Activated CD4-positive, alpha-beta memory T cell treated with anti-CD3 and anti-CD28 coated beads for 36 hours (primary cell): ENCODE data around the gene SNAPC4. TPM values are rescaled to one million over a fixed set of nuclear protein-coding genes. Genes with fewer than 3 reads are reported as not detected.

Source experiments
- CTCF ChIA-PET: fragments of 350-600 bp; sonication (Branson Sonifier 250); formaldehyde crosslinking; loops from one replicate; lab custom pipeline; 2021; ENCODE audit warnings: antibody characterized with exemption, inconsistent platforms; lab: Charles Lee
- POLR2A ChIA-PET: fragments of 350-600 bp; sonication (Branson Sonifier 250); formaldehyde crosslinking; loops from one replicate; lab custom pipeline; 2021; ENCODE audit warnings: antibody characterized with exemption; lab: Charles Lee
- DNase-seq: peaks from one replicate; pipeline ENCODE4 v3.0.0-alpha.2; 2020
- H3K27ac Mint-ChIP-seq: one replicate; pipeline ENCODE4 v1.8.0; 2021; ENCODE audit warnings: mixed read lengths
- H3K27me3 Mint-ChIP-seq: one replicate; pipeline ENCODE4 v1.8.0; 2021; ENCODE audit warnings: mixed read lengths
- H3K36me3 Mint-ChIP-seq: one replicate; pipeline ENCODE4 v1.8.0; 2021; ENCODE audit warnings: mixed read lengths
- H3K4me1 Mint-ChIP-seq: one replicate; pipeline ENCODE4 v1.8.0; 2021; ENCODE audit warnings: low read depth, mixed read lengths
- H3K4me3 Mint-ChIP-seq: one replicate; pipeline ENCODE4 v1.8.0; 2021; ENCODE audit warnings: mild to moderate bottlenecking, mixed read lengths
- H3K9me3 Mint-ChIP-seq: one replicate; pipeline ENCODE4 v1.8.0; 2021; ENCODE audit warnings: mixed read lengths
- intact Hi-C: fragments of 100-400 bp; cut with micrococcal nuclease; formaldehyde crosslinking; loops from one replicate; pipeline ENCODE4 v1.15.1; 2023
- total RNA-seq, 2 experiments: library from RNA; stranded (reverse); gene quantifications; one replicate each; pipeline ENCODE4 v1.2.3, GENCODE V29; 2021

SNAPC4 gene
- total RNA-seq, 2 experiments from 2014 or later, result 13.9 to 14.3 TPM

DNA sequence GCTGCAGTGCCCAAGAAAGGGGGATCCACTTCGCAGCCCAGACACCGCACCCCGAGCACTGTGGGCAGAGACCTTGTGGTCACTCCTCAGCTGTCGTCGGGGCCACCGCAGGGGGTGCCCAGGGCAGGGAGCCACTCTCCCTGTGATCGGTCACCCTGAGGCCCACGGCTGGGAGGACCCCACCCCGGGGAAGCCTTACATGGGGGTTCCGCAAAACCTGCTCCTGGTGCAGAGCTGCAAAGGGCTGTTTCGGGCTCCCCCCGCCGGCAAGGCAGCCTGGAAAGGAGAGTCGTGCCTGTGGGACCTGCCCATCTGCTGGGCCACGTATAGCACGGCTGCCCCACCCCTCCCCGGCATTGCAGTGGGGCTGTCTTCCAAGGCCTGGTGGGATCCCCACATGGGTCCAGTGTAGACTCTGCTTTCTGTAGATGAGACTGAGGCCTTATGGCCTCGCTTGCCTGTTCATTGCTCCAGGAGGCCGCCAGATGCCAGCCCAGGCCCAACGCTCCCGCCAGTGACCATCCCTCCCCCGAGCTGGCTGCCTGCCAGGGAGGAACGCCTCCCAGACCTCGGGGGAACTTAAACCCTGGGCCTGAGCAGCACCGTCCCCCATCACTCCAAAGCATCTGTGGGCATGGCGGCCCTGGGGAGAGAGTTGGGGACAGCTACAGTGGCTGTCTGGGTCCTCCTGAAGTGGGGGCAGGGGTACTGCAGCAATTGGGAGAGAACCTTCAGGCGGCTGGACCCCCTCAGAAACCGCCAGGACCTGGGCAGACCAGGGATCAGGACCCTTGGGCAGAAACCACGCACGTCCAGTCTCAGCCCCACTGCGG lies 34.8 kb downstream of the SNAPC4 start:
- Mint-ChIP-seq H3K27me3 (no peaks in the 10 kb centered on the region), H3K9me3 (no peaks in the 10 kb centered on the region), H3K4me3 (no peak overlapping the region), H3K4me1 (peaks cover 9% of the 10 kb centered on the region), H3K27ac (no peak overlapping the region), H3K36me3 (no peaks in the 10 kb centered on the region)
- intact Hi-C loops, result no loop called here
- no peak for DNase-seq
- POLR2A ChIA-PET, result no interaction called here
- CTCF ChIA-PET, result interaction anchor here (1.3 to 2.4 kb wide), 2 partner anchors 35 to 74 kb away, joined by 3 to 12 read pairs; no protein-coding TSS in a partner anchor

DNA sequence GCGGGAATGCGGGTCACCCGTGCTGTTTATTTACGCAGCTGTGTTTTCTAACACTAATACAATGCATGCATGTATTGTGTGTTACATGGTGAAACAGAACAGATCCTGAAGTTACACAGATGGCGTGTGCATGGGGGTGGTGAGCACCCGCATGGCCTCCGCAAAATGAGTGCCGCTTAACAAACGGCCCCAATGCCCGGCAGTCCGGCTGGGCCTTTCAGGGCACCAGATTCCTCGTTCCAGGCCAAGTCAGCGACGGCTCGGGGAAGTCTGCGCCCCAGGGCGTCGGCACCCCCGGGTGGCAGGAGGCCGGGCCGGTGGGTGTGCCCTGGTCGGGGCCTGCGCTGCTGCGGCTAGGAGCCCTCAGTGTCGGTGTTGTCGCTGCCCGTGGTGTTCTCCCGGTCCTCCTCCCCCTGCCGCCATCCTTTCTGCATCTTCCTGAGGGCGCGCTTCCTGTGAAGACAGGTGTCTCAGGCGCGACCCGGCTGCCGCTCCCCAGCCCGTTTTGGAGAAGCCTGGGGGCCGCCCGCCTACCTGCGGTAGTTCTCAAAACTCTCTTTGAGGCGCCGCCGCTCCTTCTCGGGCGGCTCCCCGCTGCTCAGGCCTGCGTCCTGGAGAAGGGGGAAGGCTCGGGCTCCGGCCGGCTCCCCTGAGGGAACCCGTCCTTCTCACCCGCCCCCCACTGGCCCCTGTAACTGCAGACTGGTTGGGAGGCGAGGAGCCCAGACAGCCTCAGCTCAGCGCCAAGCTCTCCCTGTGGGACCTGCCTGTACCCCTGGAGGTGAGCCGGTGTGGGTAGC lies 35.8 kb downstream of the SNAPC4 start:
- Mint-ChIP-seq H3K4me1 (peaks cover 9% of the 10 kb centered on the region), H3K9me3 (no peaks in the 10 kb centered on the region), H3K27me3 (no peaks in the 10 kb centered on the region), H3K4me3 (peak overlapping the region; percentile 32), H3K36me3 (no peaks in the 10 kb centered on the region), H3K27ac (no peak overlapping the region)
- intact Hi-C loops, result loop anchor here (1.0 to 2.0 kb wide), 4 partner anchors 39 to 119 kb away; partner anchors contain the start of genes ENTR1, INPP5E, PMPCA and SEC16A
- POLR2A ChIA-PET, result interaction anchor here (1.1 to 1.6 kb wide), 10 partner anchors 10 to 255 kb away, joined by 3 to 5 read pairs (median 4); partner anchors contain the start of genes ENTR1, GPSM1 and PMPCA
- CTCF ChIA-PET, result interaction anchor here (0.6 to 2.4 kb wide), 19 partner anchors 10 to 403 kb away, joined by 3 to 13 read pairs (median 3); partner anchors contain the start of genes SNAPC4 and UBAC1
- DNase-seq, result no peak

DNA sequence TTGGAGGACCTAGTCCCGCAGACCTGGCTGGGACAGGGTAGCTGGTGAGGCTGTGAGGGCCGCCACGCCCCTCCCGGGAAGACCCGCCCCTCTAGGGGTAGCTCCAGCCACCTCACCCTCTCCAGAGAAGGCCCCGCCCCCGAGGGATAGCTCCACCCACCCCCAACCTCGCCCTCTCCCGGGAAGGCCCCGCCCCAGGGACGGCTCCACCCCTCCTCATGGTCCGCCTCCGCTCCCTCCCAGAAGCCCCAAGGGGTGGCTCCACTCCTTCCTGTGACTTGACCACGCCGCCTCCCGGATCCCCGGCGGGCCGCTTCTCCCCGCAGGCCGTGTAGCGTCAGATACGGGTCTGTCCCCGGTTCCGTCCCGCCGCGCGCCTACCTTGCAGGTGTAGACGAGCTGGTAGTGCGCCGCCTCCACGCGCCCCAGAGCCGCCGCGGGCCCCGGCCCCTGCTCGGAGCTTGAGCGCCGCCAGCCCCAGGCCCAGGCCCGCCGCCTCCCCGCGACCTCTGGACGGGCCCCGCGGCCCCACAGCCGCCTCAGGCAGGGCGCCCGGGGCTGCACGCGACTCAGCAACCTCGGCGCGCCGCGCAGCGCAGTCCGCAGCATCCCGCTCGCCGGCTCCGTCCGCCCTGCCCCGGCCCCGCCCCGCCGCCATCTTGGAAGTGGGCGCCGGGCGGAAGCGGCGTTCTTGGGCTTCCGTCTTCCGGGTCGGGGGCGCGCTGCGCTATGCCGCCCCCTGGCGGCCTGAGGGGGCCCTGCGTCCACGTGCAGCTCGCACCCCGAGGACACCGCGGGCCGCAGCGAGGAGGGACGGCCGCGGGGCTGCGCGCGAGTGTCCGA lies 36.6 kb downstream of the SNAPC4 start, which contains the start of gene DNLZ:
TSS of gene DNLZ (minus strand) at position 639 of the 843 bp plus-strand sequence. CDS start at position 609, 30 bp downstream.
- POLR2A ChIA-PET, result interaction anchor here (0.8 to 1.6 kb wide), 12 partner anchors 9 to 254 kb away, joined by 3 to 5 read pairs (median 4); partner anchors contain the start of genes ENTR1, GPSM1 and PMPCA
- H3K4me3 Mint-ChIP-seq, result peak within 1 kb of the TSS; percentile 83

DNA sequence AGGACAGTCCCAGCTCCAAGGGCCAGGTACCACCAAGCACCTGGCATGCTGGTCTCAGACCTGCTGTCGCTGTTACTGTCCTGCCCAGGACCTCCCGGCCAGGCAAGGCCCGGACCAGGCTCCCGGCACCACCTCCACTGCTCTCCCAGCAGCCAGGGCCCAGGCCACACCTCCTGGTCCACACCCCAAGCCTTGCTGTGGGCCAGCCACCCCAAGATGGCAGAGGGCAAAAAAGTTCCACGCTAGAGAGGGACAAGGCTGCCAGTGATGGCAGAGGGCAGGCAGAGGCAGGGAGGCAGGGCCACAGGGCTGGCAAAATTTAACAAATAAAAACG lies 37.6 kb downstream of the SNAPC4 start:
- Mint-ChIP-seq H3K27me3 (no peaks in the 10 kb centered on the region), H3K9me3 (no peaks in the 10 kb centered on the region), H3K4me3 (no peak overlapping the region), H3K36me3 (no peaks in the 10 kb centered on the region), H3K27ac (peak overlapping the region; percentile 88), H3K4me1 (peaks cover 9% of the 10 kb centered on the region)
- no peak for DNase-seq
- CTCF ChIA-PET, result interaction anchor here (0.6 to 2.4 kb wide), 16 partner anchors 10 to 401 kb away, joined by 3 to 13 read pairs (median 4); partner anchors contain the start of genes SNAPC4 and UBAC1
- POLR2A ChIA-PET, result interaction anchor here (0.9 to 1.6 kb wide), 6 partner anchors 8 to 253 kb away, joined by 3 to 5 read pairs (median 4); partner anchors contain the start of gene GPSM1
- intact Hi-C loops, result loop anchor here (2.0 kb wide), 2 partner anchors 48 to 76 kb away; partner anchors contain the start of genes ENTR1, INPP5E and PMPCA

More for the DNA sequence above, 36.6 kb downstream of the SNAPC4 start, which contains the start of gene DNLZ:
- H3K27ac Mint-ChIP-seq, result peak within 1 kb of the TSS; percentile 88
- CTCF ChIA-PET, result interaction anchor here (0.6 to 2.4 kb wide), 24 partner anchors 9 to 402 kb away, joined by 3 to 13 read pairs (median 3); partner anchors contain the start of genes SNAPC4 and UBAC1
- peak; percentile 98 for DNase-seq
- intact Hi-C loops, result loop anchor here (1.0 to 2.0 kb wide), 4 partner anchors 40 to 120 kb away; partner anchors contain the start of genes ENTR1, INPP5E, PMPCA and SEC16A
- no peaks in the 10 kb centered on the region for H3K36me3 Mint-ChIP-seq
- H3K9me3 Mint-ChIP-seq, result no peaks in the 10 kb centered on the region
- no peaks in the 10 kb centered on the region for H3K27me3 Mint-ChIP-seq
- H3K4me1 Mint-ChIP-seq, result peaks cover 9% of the 10 kb centered on the region

DNA sequence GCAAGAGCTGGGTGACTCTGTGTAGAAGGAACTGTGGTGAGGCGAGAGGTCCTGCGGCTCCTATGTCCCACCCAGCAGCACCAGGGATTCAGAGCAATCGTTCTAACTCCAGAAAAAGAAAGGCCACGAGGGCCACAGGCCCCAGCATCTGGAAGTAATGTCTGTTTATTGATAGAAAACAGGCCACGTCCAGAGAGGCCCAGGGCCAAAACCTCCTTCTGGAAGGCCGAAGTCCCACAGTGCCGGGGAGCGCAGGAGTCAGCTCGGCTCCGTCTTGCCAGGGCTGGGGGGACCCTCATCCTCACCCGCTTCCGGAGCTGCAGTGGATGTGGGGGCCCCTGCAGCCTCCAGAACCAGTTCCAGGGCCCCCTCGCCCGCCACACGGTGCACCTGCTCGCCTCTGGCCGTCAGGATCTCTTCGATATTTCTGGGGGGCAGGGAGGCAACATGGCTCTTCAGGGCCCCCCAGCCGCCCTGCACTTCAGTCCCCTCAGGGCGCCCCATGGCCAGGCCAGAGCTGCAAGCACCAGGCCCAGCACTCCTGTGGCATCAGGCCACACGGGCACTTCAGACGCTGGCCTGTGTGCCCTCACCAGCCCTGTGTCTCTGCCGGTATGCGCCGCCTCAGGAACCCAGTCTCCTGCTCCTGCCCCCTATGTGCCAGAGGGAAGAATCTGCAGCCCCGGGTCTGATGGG lies 38.1 kb downstream of the SNAPC4 start:
- no peaks in the 10 kb centered on the region for H3K27me3 Mint-ChIP-seq
- H3K36me3 Mint-ChIP-seq, result no peaks in the 10 kb centered on the region
- no peak overlapping the region for H3K27ac Mint-ChIP-seq
- intact Hi-C loops, result loop anchor here (2.0 kb wide), 2 partner anchors 49 to 77 kb away; partner anchors contain the start of genes ENTR1, INPP5E and PMPCA
- no peak overlapping the region for H3K4me3 Mint-ChIP-seq
- H3K9me3 Mint-ChIP-seq, result no peaks in the 10 kb centered on the region
- H3K4me1 Mint-ChIP-seq, result peaks cover 9% of the 10 kb centered on the region
- CTCF ChIA-PET, result interaction anchor here (0.6 to 1.0 kb wide), 2 partner anchors 32 to 33 kb away, joined by 3 read pairs; no protein-coding TSS in a partner anchor
- POLR2A ChIA-PET, result interaction anchor here (0.9 kb wide), 1 partner anchor 7 kb away, joined by 3 read pairs; no protein-coding TSS in a partner anchor
- DNase-seq, result no peak

DNA sequence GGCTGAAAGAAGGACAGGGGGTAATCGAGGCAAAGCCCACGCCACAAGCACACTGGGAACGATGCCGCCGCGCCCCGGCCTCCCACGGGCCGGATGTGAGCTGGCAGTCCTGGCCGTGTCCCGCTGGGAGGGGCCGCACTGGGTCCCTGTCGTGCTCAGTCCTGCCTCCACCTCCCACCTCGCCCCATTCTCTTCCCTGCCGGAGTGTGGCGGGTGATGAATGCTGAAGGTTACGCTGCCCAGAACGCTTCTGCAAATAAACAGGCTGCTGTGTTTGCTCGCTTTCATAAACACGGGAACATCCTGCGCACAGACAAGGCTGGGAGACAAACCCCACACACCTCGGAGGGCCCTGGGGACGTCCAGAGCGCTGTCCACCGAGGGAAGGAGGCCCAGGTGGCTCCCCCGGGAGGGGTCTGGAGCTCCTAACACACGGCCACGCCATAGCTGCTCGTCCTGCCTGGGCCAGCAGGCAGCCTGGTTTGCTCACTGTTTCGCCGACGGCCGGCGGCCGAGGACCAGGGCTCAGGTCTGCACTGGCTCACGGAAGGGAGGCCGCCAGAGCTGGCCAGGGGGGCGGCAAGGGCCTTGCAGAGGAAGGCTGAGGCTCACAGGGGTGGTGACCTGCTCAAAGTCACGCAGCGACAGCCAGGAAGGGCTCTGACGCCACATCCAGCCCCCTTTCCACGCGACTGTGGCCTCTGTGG lies 38.8 kb downstream of the SNAPC4 start:
- Mint-ChIP-seq H3K27ac (no peak overlapping the region), H3K4me3 (no peak overlapping the region), H3K9me3 (no peaks in the 10 kb centered on the region), H3K4me1 (peaks cover 9% of the 10 kb centered on the region), H3K36me3 (no peaks in the 10 kb centered on the region), H3K27me3 (no peaks in the 10 kb centered on the region)
- no peak for DNase-seq
- ChIA-PET POLR2A (no interaction called here), CTCF (no interaction called here)
- intact Hi-C loops, result no loop called here

DNA sequence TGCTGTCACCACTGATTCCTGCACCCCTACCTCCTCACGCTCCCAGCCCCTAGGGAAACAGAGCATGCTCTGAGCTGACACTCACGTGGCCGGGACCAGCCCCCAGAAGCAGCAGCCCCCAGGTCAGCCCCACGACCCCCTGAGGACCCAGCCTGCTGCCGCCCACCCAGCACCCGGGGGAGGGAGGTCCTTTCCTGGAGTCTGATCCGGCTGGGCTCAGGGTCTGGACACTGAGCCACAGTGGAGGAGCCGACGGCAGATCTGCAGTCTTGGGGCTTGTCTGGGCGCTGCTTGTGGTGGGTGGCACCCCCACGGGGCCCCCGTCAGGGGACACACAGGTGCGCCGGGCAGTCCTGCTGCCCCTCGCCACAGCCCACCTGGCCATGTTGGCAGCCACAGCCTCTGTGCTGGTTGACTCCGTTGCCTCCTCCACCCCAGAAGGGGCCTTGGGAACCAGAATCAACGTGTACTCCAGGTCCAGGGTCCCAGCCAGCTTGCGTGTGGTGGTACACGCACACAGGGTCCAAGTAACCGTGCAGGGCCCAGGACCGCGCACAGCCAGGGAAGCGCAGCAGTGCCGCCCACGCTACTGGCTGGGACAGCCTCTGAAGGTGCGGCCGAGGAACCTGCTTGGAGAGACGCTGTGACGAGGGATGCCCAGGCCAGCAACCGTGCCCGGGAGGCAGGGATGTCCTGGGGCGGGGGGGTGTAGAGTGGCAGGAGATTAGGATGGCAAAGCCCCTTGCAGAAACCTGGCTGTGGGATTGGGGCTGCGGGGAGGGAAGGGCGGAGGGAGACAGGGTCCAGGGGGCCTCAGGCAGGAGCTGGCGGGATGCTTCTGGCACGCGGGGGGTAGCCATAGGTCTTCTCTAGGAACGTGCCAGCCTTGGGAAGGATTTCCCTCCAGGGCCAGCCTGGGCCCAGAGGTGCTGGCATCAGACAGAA lies 39.9 kb downstream of the SNAPC4 start:
- Mint-ChIP-seq H3K27me3 (no peaks in the 10 kb centered on the region), H3K9me3 (no peaks in the 10 kb centered on the region), H3K4me3 (no peak overlapping the region), H3K27ac (no peak overlapping the region), H3K4me1 (peaks cover 9% of the 10 kb centered on the region), H3K36me3 (no peaks in the 10 kb centered on the region)
- ChIA-PET POLR2A (no interaction called here), CTCF (no interaction called here)
- intact Hi-C loops, result no loop called here
- DNase-seq, result no peak

DNA sequence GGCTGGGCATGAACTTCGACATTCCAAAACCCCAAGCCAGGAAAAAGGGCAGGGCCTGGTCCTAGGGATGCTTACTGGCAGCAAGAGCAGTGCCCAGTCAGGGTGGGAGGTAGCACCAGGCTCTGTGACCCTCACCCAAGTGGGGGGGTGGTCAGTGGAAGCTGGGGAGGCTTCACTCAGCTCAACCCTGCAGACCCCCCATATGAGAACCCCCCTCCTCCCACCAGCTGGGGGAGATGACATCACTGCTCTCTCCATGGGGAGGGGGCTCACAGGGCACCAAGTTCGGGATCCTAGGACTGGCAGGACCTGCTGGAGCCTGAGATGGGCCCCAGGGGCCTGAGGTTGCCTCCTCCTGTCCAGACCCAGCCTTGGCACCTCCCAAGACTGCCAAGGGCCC lies 41.1 kb downstream of the SNAPC4 start:
- Mint-ChIP-seq H3K27ac (no peak overlapping the region), H3K27me3 (no peaks in the 10 kb centered on the region), H3K36me3 (no peaks in the 10 kb centered on the region), H3K4me1 (peaks cover 9% of the 10 kb centered on the region), H3K9me3 (no peaks in the 10 kb centered on the region), H3K4me3 (no peak overlapping the region)
- DNase-seq, result no peak
- intact Hi-C loops, result no loop called here
- ChIA-PET CTCF (no interaction called here), POLR2A (no interaction called here)

DNA sequence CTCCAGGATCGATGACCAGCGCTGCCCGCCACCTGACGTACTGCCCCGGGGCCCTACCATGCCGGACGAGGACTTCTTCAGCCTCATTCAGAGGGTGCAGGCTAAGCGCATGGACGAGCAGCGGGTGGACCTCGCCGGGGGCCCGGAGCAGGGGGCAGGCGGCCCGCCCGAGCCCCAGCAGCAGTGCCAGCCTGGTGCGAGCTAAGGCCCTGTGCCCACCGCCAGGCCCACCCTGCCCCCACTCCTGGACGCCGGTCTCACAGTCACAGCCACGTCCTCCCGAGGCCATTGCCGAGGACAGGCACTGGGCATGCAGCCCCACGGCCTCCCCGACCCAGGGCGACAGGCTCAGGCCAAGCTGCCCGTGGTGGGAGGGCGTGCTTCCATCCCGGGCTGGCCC lies 42.0 kb downstream of the SNAPC4 start:
- H3K27ac Mint-ChIP-seq, result no peak overlapping the region
- H3K27me3 Mint-ChIP-seq, result no peaks in the 10 kb centered on the region
- DNase-seq, result no peak
- intact Hi-C loops, result no loop called here
- ChIA-PET CTCF (no interaction called here), POLR2A (no interaction called here)
- H3K9me3 Mint-ChIP-seq, result no peaks in the 10 kb centered on the region
- H3K36me3 Mint-ChIP-seq, result no peaks in the 10 kb centered on the region
- peaks cover 6% of the 10 kb centered on the region for H3K4me1 Mint-ChIP-seq
- no peak overlapping the region for H3K4me3 Mint-ChIP-seq
